ENCODE data around the gene TULP1.

DNA sequence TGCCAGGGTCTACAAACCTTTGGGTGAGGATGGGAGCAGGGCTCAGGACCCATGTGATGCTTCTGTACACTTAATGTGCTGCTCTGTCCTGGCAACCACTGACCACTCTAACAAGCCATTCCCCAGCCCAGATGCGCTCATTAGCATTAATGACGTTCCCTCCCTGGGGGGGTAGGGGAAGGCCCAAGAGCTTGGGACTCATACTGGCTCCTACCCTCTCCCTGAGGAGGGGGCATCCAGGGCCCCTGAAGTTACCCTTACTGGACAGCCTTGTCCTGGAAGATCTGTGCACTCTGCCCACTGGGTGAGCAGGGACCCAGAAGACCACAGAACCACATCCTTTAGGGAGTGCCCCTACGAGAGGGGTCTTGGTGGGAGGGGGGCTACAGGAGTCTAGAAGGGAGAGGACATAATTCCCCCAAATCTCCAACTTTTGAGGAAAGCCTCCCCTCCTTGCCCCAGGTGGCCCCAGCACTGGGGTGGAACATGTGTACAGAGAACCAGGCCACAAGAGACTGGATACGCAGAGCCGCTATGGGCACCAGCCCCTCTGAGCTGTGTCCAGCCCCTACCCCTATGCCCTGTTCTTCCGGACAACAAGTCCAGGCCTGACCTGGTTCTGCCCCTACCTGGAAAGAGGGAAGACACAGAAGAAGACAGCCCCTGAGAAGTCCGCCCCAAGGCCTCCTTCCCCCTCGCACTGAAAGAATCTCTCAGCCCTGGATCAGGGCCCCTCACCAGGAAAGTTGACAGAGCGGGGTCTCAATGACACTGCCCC, 17.2 kb downstream of the TULP1 start:
- TF ChIP-seq, protein P1, sequence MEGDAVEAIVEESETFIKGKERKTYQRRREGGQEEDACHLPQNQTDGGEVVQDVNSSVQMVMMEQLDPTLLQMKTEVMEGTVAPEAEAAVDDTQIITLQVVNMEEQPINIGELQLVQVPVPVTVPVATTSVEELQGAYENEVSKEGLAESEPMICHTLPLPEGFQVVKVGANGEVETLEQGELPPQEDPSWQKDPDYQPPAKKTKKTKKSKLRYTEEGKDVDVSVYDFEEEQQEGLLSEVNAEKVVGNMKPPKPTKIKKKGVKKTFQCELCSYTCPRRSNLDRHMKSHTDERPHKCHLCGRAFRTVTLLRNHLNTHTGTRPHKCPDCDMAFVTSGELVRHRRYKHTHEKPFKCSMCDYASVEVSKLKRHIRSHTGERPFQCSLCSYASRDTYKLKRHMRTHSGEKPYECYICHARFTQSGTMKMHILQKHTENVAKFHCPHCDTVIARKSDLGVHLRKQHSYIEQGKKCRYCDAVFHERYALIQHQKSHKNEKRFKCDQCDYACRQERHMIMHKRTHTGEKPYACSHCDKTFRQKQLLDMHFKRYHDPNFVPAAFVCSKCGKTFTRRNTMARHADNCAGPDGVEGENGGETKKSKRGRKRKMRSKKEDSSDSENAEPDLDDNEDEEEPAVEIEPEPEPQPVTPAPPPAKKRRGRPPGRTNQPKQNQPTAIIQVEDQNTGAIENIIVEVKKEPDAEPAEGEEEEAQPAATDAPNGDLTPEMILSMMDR (IDR thresholded peaks at IDR 0.05) = no peak
- no peak for TF ChIP-seq EP300 (IDR thresholded peaks at IDR 0.05)
